ENCODE data around the gene C11orf98. TPM values are rescaled to one million over a fixed set of nuclear protein-coding genes. Genes with fewer than 3 reads are reported as not detected.
A peak's percentile ranks its signal among the peaks of the same experiment; 100 is the strongest.
"Not testable (repeated sequence)": the region's sequence is repeated elsewhere in the genome, so short reads cannot be mapped to it uniquely, and the experiment has no call there.

The C11orf98 gene
- total and polyA plus RNA-seq, 2 of the 13 experiments (the other 11 are each of a cell fraction or from before 2014, with no cell fraction given), result 30.4 to 91.8 TPM

GRCh38 chr11:62693624-62694023 is 28.6 kb upstream of the C11orf98 start:
- in situ Hi-C loops (cut with HindIII; ENCODE audit: extremely low pct_ligation_motif_present, low pct_unique_long_range_greater_than_20kb); H4K20me1 ChIP-seq (ENCODE audit: insufficient read depth, low read length); H2AFZ ChIP-seq (ENCODE audit: low read length): not testable (repeated sequence)

GRCh38 chr11:62689421-62690183 is 24.6 kb upstream of the C11orf98 start, which contains the start of gene LRRN4CL:
TSS of gene LRRN4CL (minus strand) at chr11:62689530. CDS start at chr11:62688508, 1,022 bp downstream.
- Histone ChIP-seq H3K27me3 (ENCODE audit: control insufficient read depth in 1 of 2, insufficient read depth in 2 of 2, low read length in 2 of 2) (no peaks in the 10 kb centered on the region), H3K4me2 (ENCODE audit: low read depth, low read length) (no peak within 1 kb of the TSS), H3K9me3 (ENCODE audit: low read length) (no peaks in the 10 kb centered on the region), H3K4me3 (replicated peaks in 1 of 3; ENCODE audit: insufficient read depth in 1 of 3, low read depth in 2 of 3, low read length in 3 of 3) (no peak within 1 kb of the TSS), H4K20me1 (ENCODE audit: insufficient read depth, low read length) (no peaks in the 10 kb centered on the region), H3K9ac (ENCODE audit: insufficient read depth, low read depth, low read length) (no peak within 1 kb of the TSS), H3K79me2 (ENCODE audit: insufficient read depth, low read length) (no peaks in the 10 kb centered on the region), H2AFZ (ENCODE audit: low read length) (no peak within 1 kb of the TSS), H3K36me3 (replicated peaks in 1 of 2; ENCODE audit: control insufficient read depth in 1 of 2, insufficient read depth in 2 of 2, low read length in 2 of 2) (peaks cover 17 to 37% of the 10 kb centered on the region in 2 experiments), H3K4me1 (ENCODE audit: insufficient read depth, low read length) (no peaks in the 10 kb centered on the region), H3K27ac (ENCODE audit: extremely low read length, insufficient read depth, low read length) (no peak within 1 kb of the TSS)
- in situ Hi-C loops (cut with HindIII; ENCODE audit: extremely low pct_ligation_motif_present, low pct_unique_long_range_greater_than_20kb) (no loop called here), intact Hi-C loops (cut with micrococcal nuclease; ENCODE audit: unreplicated experiment) (no loop called here)
- DNase-seq (ENCODE audit: low spot score) (no peak), FAIRE-seq (no peak), ATAC-seq (peak; percentile 13; the same call in 1 of the 3 replicates)
- TSS peak; percentile 56 for BruUV-seq (replicated peaks)
- 92% methylated on average over 11 of the region's 11 CpGs for WGBS (ENCODE audit: low lambda C conversion rate)
- ChIA-PET CTCF (ENCODE audit: low intra/inter-chr PET ratio, low total read pairs) (no interaction called here), POLR2A (interaction anchor here (0.8 to 1.3 kb wide), 4 partner anchors 9 to 152 kb away, joined by 3 to 6 read pairs (median 4); partner anchors contain the start of genes TUT1 and UQCC3)
- TF ChIP-seq ZNF451 (CRISPR knock-in tag; IDR thresholded peaks at IDR 0.05) (no peak), ZNF382 (CRISPR knock-in tag; IDR thresholded peaks at IDR 0.05; ENCODE audit: borderline replicate concordance) (no peak), POLR2A (IDR thresholded peaks at IDR 0.05; ENCODE audit: insufficient read depth in 1 of 2, low read depth in 2 of 2, low read length in 2 of 2) (0 out of 4 replicates have a peak, but pooled peaks of 1 of the 2 experiments have one; percentile 18), REST (IDR thresholded peaks at IDR 0.05; ENCODE audit: borderline replicate concordance in 1 of 2, low read depth in 1 of 2, low read length in 2 of 2) (no peak), ZFP1 (CRISPR knock-in tag; IDR thresholded peaks at IDR 0.05) (no peak), POLR2G (IDR thresholded peaks at IDR 0.05; ENCODE audit: low read depth, low read length) (peak; percentile 43), STAT6 (CRISPR knock-in tag; IDR thresholded peaks at IDR 0.05; ENCODE audit: borderline replicate concordance) (no peak), SSRP1 (CRISPR knock-in tag; IDR thresholded peaks at IDR 0.05) (peak; percentile 46; the same call in 1 of the 2 replicates), SKI (IDR thresholded peaks at IDR 0.05; ENCODE audit: partially characterized antibody) (no peak), SALL1 (CRISPR knock-in tag; IDR thresholded peaks at IDR 0.05) (no peak), POLR2AphosphoS5 (IDR thresholded peaks at IDR 0.05; ENCODE audit: low read depth, low read length) (peak; percentile 33; the same call in 1 of the 2 replicates)

More at GRCh38 chr11:62693624-62694023, 28.6 kb upstream of the C11orf98 start:
- H3K79me2 ChIP-seq (ENCODE audit: insufficient read depth, low read length); DNase-seq (ENCODE audit: low spot score); H3K9ac ChIP-seq (ENCODE audit: insufficient read depth, low read depth, low read length); CTCF ChIA-PET (ENCODE audit: low intra/inter-chr PET ratio, low total read pairs); H3K9me3 ChIP-seq (ENCODE audit: low read length); FAIRE-seq; H3K27ac ChIP-seq (ENCODE audit: extremely low read length, insufficient read depth, low read length); H3K4me2 ChIP-seq (ENCODE audit: low read depth, low read length); H3K4me1 ChIP-seq (ENCODE audit: insufficient read depth, low read length); H3K27me3 ChIP-seq (ENCODE audit: control insufficient read depth in 1 of 2, insufficient read depth in 2 of 2, low read length in 2 of 2); H3K4me3 ChIP-seq (replicated peaks in 1 of 3; ENCODE audit: insufficient read depth in 1 of 3, low read depth in 2 of 3, low read length in 3 of 3); BruUV-seq (replicated peaks); ATAC-seq: not testable (repeated sequence)
- POLR2A ChIA-PET, result interaction anchor here (0.6 kb wide), 2 partner anchors 124 to 298 kb away, joined by 3 read pairs; no protein-coding TSS in a partner anchor
- 79% methylated on average over 4 of the region's 4 CpGs for WGBS (ENCODE audit: low lambda C conversion rate)
- intact Hi-C loops (cut with micrococcal nuclease; ENCODE audit: unreplicated experiment), result loop anchor here (1.0 kb wide), 1 partner anchor 313 kb away; no protein-coding TSS in a partner anchor
- peaks cover 17 to 37% of the 10 kb centered on the region in 2 experiments for H3K36me3 ChIP-seq (replicated peaks in 1 of 2; ENCODE audit: control insufficient read depth in 1 of 2, insufficient read depth in 2 of 2, low read length in 2 of 2)

Data from HepG2 (cell line).